Ishikawa (cell line): ENCODE measurements around the gene APOBEC3F.

Experiments used
- CEBPB ChIP-seq: IDR thresholded peaks from 2 replicates; pipeline ENCODE4 v1.6.1; 2012
- CREB1 ChIP-seq: IDR thresholded peaks from 2 replicates; pipeline ENCODE4 v1.6.1; 2012; ENCODE audit warnings: low read depth
- EGR1 ChIP-seq: IDR thresholded peaks from 2 replicates; pipeline ENCODE4 v1.6.1; 2012
- EP300 ChIP-seq: IDR thresholded peaks from 2 replicates; pipeline ENCODE4 v1.6.1; 2012; ENCODE audit warnings: borderline replicate concordance
- FOXM1 ChIP-seq: IDR thresholded peaks from 2 replicates; pipeline ENCODE4 v1.6.1; 2012; ENCODE audit warnings: low read depth, borderline replicate concordance
- NFIC ChIP-seq: IDR thresholded peaks from 2 replicates; pipeline ENCODE4 v1.6.1; 2012
- RAD21 ChIP-seq: IDR thresholded peaks from 2 replicates; pipeline ENCODE4 v1.6.1; 2012; ENCODE audit warnings: low read depth
- TAF1 ChIP-seq: IDR thresholded peaks from 2 replicates; pipeline ENCODE4 v1.6.1; 2012; ENCODE audit warnings: low read depth, mild to moderate bottlenecking
- TCF12 ChIP-seq: IDR thresholded peaks from 2 replicates; pipeline ENCODE4 v1.6.1; 2012; ENCODE audit warnings: low read depth
- TEAD4 ChIP-seq: IDR thresholded peaks from 2 replicates; pipeline ENCODE4 v1.6.1; 2012
- YY1 ChIP-seq: IDR thresholded peaks from 2 replicates; pipeline ENCODE4 v1.6.1; 2012; ENCODE audit warnings: low read depth
- ZBTB7A ChIP-seq: IDR thresholded peaks from 2 replicates; pipeline ENCODE4 v1.6.1; 2012; ENCODE audit warnings: low read depth
- TF ChIP-seq, protein P1 (sequence below): IDR thresholded peaks from 2 replicates; pipeline ENCODE4 v1.6.1; 2012
- TF ChIP-seq, protein P2 (sequence below): IDR thresholded peaks from 2 replicates; pipeline ENCODE4 v1.6.1; 2012; ENCODE audit warnings: low read depth, mild to moderate bottlenecking
- TF ChIP-seq, protein P3 (sequence below): IDR thresholded peaks from 2 replicates; pipeline ENCODE4 v1.6.1; 2012

Gene APOBEC3F

DNA sequence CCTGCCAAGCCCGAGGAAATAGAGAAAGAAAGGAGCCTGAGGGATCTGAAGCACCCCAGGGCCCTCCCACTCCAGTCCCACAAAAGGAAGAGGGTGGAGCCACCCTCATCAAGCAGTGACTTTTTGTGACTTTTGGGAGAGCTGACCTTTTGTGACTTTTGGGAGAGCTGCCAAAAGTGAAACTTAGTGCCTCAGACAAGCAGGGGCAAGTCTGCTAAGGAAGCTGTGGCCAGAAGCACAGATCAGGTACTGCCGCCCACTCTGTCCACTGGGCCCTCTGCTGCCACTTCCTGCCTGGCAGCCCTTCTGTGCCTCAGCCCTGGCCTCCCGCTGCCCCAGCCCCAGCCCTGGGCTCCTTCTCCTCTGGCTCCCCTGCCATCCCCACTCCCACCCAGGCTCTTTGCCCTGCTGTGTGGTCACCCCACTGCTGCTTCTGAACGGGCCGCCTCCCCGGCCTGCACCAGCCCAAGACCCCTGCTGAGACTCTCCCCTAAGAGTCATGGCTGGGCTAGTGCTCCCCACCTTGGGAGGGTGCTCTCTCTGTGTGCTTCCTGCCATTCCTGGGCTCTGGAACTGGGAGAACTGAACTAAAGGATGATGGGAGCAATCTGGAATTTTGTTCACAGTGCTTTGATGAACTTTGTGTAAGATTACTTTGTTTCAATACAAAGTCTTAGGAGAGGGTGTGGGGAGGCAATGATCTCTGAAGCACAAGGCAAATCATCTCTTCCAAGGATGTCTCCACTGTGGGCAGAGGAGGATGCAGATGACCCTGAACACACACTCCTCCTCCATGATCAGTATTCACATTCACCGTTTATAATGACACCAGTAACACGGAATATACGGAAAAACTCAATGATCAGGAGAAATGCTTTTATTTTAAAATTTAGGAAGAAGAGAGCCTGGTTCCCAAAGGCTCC lies 56.7 kb downstream of the APOBEC3F start, which contains the start of gene APOBEC3H:
Gene APOBEC3H (plus strand): TSS at position 147 of the 923 bp plus-strand sequence. CDS start 3,035 bp downstream, outside the sequence.
- no peak for TF ChIP-seq TAF1
- TF ChIP-seq CEBPB = no peak
- no peak for TF ChIP-seq EGR1
- TF ChIP-seq FOXM1 = no peak
- TF ChIP-seq, protein P1, sequence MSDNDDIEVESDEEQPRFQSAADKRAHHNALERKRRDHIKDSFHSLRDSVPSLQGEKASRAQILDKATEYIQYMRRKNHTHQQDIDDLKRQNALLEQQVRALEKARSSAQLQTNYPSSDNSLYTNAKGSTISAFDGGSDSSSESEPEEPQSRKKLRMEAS = no peak
- no peak for TF ChIP-seq EP300
- no peak for TF ChIP-seq YY1
- TF ChIP-seq CREB1 = no peak
- no peak for TF ChIP-seq ZBTB7A
- TF ChIP-seq, protein P2, sequence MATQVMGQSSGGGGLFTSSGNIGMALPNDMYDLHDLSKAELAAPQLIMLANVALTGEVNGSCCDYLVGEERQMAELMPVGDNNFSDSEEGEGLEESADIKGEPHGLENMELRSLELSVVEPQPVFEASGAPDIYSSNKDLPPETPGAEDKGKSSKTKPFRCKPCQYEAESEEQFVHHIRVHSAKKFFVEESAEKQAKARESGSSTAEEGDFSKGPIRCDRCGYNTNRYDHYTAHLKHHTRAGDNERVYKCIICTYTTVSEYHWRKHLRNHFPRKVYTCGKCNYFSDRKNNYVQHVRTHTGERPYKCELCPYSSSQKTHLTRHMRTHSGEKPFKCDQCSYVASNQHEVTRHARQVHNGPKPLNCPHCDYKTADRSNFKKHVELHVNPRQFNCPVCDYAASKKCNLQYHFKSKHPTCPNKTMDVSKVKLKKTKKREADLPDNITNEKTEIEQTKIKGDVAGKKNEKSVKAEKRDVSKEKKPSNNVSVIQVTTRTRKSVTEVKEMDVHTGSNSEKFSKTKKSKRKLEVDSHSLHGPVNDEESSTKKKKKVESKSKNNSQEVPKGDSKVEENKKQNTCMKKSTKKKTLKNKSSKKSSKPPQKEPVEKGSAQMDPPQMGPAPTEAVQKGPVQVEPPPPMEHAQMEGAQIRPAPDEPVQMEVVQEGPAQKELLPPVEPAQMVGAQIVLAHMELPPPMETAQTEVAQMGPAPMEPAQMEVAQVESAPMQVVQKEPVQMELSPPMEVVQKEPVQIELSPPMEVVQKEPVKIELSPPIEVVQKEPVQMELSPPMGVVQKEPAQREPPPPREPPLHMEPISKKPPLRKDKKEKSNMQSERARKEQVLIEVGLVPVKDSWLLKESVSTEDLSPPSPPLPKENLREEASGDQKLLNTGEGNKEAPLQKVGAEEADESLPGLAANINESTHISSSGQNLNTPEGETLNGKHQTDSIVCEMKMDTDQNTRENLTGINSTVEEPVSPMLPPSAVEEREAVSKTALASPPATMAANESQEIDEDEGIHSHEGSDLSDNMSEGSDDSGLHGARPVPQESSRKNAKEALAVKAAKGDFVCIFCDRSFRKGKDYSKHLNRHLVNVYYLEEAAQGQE = no peak
- TF ChIP-seq NFIC = no peak
- TF ChIP-seq RAD21 = no peak
- TF ChIP-seq TEAD4 = no peak
- TF ChIP-seq, protein P3, sequence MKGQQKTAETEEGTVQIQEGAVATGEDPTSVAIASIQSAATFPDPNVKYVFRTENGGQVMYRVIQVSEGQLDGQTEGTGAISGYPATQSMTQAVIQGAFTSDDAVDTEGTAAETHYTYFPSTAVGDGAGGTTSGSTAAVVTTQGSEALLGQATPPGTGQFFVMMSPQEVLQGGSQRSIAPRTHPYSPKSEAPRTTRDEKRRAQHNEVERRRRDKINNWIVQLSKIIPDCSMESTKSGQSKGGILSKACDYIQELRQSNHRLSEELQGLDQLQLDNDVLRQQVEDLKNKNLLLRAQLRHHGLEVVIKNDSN = no peak
- no peak for TF ChIP-seq TCF12

DNA sequence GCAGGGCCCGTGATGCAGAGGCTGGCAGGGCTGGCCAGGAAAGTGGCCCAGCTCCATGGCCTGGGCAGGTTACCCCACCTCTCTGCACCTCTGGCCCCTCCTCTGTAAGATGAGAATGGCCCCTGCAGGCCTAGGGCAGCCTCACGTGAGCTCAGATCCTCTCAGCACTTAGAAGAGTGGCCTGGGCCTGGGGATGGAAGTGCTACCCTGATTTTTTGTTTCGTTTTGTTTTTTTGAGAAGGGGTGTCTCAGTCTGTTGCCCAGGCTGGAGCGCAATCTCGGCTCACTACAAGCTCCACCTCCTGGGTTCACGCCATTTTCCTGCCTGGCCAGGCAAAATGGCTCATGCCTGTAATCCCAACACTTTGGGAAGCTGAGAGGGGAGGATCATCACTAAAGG lies 57.4 kb downstream of the APOBEC3F start:
- TF ChIP-seq NFIC (no peak), CREB1 (no peak), EGR1 (no peak)
- TF ChIP-seq, protein P3 = peak; percentile 75

DNA sequence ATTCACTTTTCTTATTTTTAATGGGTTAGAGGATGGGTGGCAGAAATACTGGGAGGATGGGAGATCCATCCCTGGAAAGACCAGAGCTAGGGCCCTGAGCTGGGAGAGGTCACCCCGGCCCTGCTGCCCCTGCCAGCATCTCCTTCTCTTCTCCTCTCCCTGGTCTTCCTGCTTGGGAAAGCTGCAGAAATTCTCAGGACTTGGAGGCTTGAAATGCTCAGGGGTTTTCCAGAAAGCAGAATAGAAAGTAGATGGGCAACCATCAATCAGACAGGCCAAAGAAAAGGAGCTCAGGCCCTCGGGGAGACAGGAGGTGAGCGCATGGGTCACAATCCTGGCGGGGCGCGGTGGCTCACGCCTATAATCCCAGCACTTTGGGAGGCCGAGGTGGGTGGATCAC lies 57.9 kb downstream of the APOBEC3F start:
- TF ChIP-seq FOXM1 (no peak), TAF1 (no peak), ZBTB7A (no peak), EP300 (no peak), RAD21 (no peak), CEBPB (no peak), TEAD4 (no peak), EGR1 (no peak), YY1 (no peak)
- TF ChIP-seq, protein P3 = no peak
- TF ChIP-seq, protein P2 = no peak

DNA sequence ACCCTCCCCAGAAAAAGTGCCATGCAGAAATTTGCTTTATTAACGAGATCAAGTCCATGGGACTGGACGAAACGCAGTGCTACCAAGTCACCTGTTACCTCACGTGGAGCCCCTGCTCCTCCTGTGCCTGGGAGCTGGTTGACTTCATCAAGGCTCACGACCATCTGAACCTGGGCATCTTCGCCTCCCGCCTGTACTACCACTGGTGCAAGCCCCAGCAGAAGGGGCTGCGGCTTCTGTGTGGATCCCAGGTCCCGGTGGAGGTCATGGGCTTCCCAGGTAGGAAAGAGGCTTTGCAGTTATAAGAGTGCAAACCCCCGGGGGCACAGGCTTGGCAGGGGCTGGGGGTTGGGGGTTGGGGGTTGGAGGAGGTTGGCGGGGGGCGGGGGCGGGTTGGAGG lies 60.6 kb downstream of the APOBEC3F start:
- TF ChIP-seq CEBPB (no peak), ZBTB7A (no peak), RAD21 (no peak), CREB1 (no peak), EP300 (no peak), NFIC (no peak), TAF1 (no peak), FOXM1 (no peak), YY1 (no peak), TEAD4 (no peak), EGR1 (no peak), TCF12 (no peak)
- TF ChIP-seq, protein P3 = no peak
- TF ChIP-seq, protein P2 = no peak
- TF ChIP-seq, protein P1 = no peak
